ENCODE measurements around the gene PDCD6IP. TPM values are rescaled to one million over a fixed set of nuclear protein-coding genes. Genes with fewer than 3 reads are reported as not detected.

The PDCD6IP gene
- total RNA-seq, 1 donor from 2014 or later: 217 TPM

- no peak overlapping the region for H3K27ac Mint-ChIP-seq (ENCODE audit: unreplicated experiment)
- H3K4me1 Mint-ChIP-seq (ENCODE audit: unreplicated experiment): peaks cover 8% of the 10 kb centered on the region
- peaks cover 6% of the 10 kb centered on the region for H3K9me3 Mint-ChIP-seq (ENCODE audit: unreplicated experiment)
- peaks cover 9% of the 10 kb centered on the region for H3K27me3 Mint-ChIP-seq (ENCODE audit: unreplicated experiment)
- no peak for TF ChIP-seq CTCF (IDR thresholded peaks at IDR 0.05)
- no peak overlapping the region for H3K4me3 Mint-ChIP-seq (ENCODE audit: unreplicated experiment)
- no peak for DNase-seq (ENCODE audit: extremely low spot score, unreplicated experiment)
- peaks cover 5% of the 10 kb centered on the region for H3K36me3 Mint-ChIP-seq (ENCODE audit: unreplicated experiment)
Observed at GRCh38 chr3:33875680-33876079, 77.2 kb downstream of the PDCD6IP start.

GRCh38 chr3:33877187-33877586, 78.8 kb downstream of the PDCD6IP start:
- peaks cover 6% of the 10 kb centered on the region for H3K9me3 Mint-ChIP-seq (ENCODE audit: unreplicated experiment)
- peaks cover 8% of the 10 kb centered on the region for H3K4me1 Mint-ChIP-seq (ENCODE audit: unreplicated experiment)
- no peak for DNase-seq (ENCODE audit: extremely low spot score, unreplicated experiment)
- peaks cover 5% of the 10 kb centered on the region for H3K36me3 Mint-ChIP-seq (ENCODE audit: unreplicated experiment)
- peaks cover 9% of the 10 kb centered on the region for H3K27me3 Mint-ChIP-seq (ENCODE audit: unreplicated experiment)
- H3K27ac Mint-ChIP-seq (ENCODE audit: unreplicated experiment): no peak overlapping the region
- no peak overlapping the region for H3K4me3 Mint-ChIP-seq (ENCODE audit: unreplicated experiment)
- no peak for TF ChIP-seq CTCF (IDR thresholded peaks at IDR 0.05)

- H3K27ac Mint-ChIP-seq (ENCODE audit: unreplicated experiment): no peak overlapping the region
Observed at GRCh38 chr3:33879540-33879939, 81.1 kb downstream of the PDCD6IP start.

GRCh38 chr3:33881156-33882064, 83.0 kb downstream of the PDCD6IP start:
- peaks cover 20% of the 10 kb centered on the region for H3K4me1 Mint-ChIP-seq (ENCODE audit: unreplicated experiment)
- H3K27me3 Mint-ChIP-seq (ENCODE audit: unreplicated experiment): peaks cover 9% of the 10 kb centered on the region
- H3K36me3 Mint-ChIP-seq (ENCODE audit: unreplicated experiment): peaks cover 1% of the 10 kb centered on the region
- H3K27ac Mint-ChIP-seq (ENCODE audit: unreplicated experiment): no peak overlapping the region
- TF ChIP-seq CTCF (IDR thresholded peaks at IDR 0.05): no peak
- no peak overlapping the region for H3K4me3 Mint-ChIP-seq (ENCODE audit: unreplicated experiment)
- H3K9me3 Mint-ChIP-seq (ENCODE audit: unreplicated experiment): no peaks in the 10 kb centered on the region
- peak; percentile 69 for DNase-seq (ENCODE audit: extremely low spot score, unreplicated experiment)

More at GRCh38 chr3:33879540-33879939, 81.1 kb downstream of the PDCD6IP start:
- DNase-seq (ENCODE audit: extremely low spot score, unreplicated experiment): no peak
- H3K27me3 Mint-ChIP-seq (ENCODE audit: unreplicated experiment): peaks cover 9% of the 10 kb centered on the region
- H3K4me3 Mint-ChIP-seq (ENCODE audit: unreplicated experiment): no peak overlapping the region
- peaks cover 6% of the 10 kb centered on the region for H3K9me3 Mint-ChIP-seq (ENCODE audit: unreplicated experiment)
- no peak for TF ChIP-seq CTCF (IDR thresholded peaks at IDR 0.05)
- peaks cover 15% of the 10 kb centered on the region for H3K4me1 Mint-ChIP-seq (ENCODE audit: unreplicated experiment)
- peaks cover 5% of the 10 kb centered on the region for H3K36me3 Mint-ChIP-seq (ENCODE audit: unreplicated experiment)

GRCh38 chr3:33882296-33882695, 83.9 kb downstream of the PDCD6IP start:
- DNase-seq (ENCODE audit: extremely low spot score, unreplicated experiment): no peak
- Mint-ChIP-seq H3K4me1 (ENCODE audit: unreplicated experiment) (peaks cover 22% of the 10 kb centered on the region), H3K36me3 (ENCODE audit: unreplicated experiment) (peaks cover 1% of the 10 kb centered on the region), H3K27me3 (ENCODE audit: unreplicated experiment) (peaks cover 5% of the 10 kb centered on the region), H3K27ac (ENCODE audit: unreplicated experiment) (no peak overlapping the region), H3K9me3 (ENCODE audit: unreplicated experiment) (no peaks in the 10 kb centered on the region), H3K4me3 (ENCODE audit: unreplicated experiment) (no peak overlapping the region)
- TF ChIP-seq CTCF (IDR thresholded peaks at IDR 0.05): no peak
